CD14-positive monocyte (primary cell): ENCODE data around the gene RASA2. TPM values are rescaled to one million over a fixed set of nuclear protein-coding genes. Genes with fewer than 3 reads are reported as not detected.

Experiments
- DNase-seq, 3 donors: peaks; one replicate each; pipeline ENCODE4 v3.0.0-alpha.2; 2011 to 2022
- H2AFZ ChIP-seq: 2 replicates; pipeline ENCODE4 v1.6.0; 2012; ENCODE audit warnings: mild to moderate bottlenecking, low read depth, low read length, inconsistent platforms; ENCODE audit not compliant: insufficient read depth, poor library complexity, severe bottlenecking
- H3K27ac ChIP-seq, 2 donors: 1 replicate in 1 of 2; 2 replicates in 1 of 2; pipeline ENCODE4 v1.5.1; 2012 to 2013; ENCODE audit warnings: low read length in 2 of 2, control low read depth in 1 of 2, inconsistent platforms in 1 of 2, low read depth in 1 of 2, mild to moderate bottlenecking in 1 of 2
- H3K27me3 ChIP-seq, 2 donors: one replicate each; pipeline versions ENCODE4 v1.6.0 to v1.6.1; 2011 to 2013; ENCODE audit warnings: low read length in 2 of 2; ENCODE audit not compliant: control insufficient read depth in 2 of 2, insufficient read depth in 2 of 2
- H3K36me3 ChIP-seq, 2 donors: replicated peaks in 1 of 2; 1 replicate in 1 of 2; 2 replicates in 1 of 2; pipeline versions ENCODE4 v1.5.1 to v1.6.1; 2012 to 2013; ENCODE audit warnings: low read length in 2 of 2, control low read depth in 1 of 2, inconsistent platforms in 1 of 2, mild to moderate bottlenecking in 1 of 2; ENCODE audit not compliant: insufficient read depth in 2 of 2, control insufficient read depth in 1 of 2
- H3K4me1 ChIP-seq, 2 donors: 1 replicate in 1 of 2; 2 replicates in 1 of 2; pipeline versions ENCODE4 v1.5.1 to v1.6.1; 2012 to 2013; ENCODE audit warnings: low read length in 2 of 2, control low read depth in 1 of 2, inconsistent platforms in 1 of 2, mild to moderate bottlenecking in 1 of 2, moderate library complexity in 1 of 2; ENCODE audit not compliant: insufficient read depth in 2 of 2, control insufficient read depth in 1 of 2
- H3K4me2 ChIP-seq: replicated peaks from 2 replicates; pipeline ENCODE3; 2012; ENCODE audit warnings: low read length, moderate library complexity, mild to moderate bottlenecking; ENCODE audit not compliant: poor library complexity, severe bottlenecking; ENCODE audit errors: extremely low read depth
- H3K4me3 ChIP-seq, 3 experiments: fragments of 200-600 bp in 1 of 3; sonication (generic) in 1 of 3; replicated peaks in 1 of 3; 1 replicate in 2 of 3; 2 replicates in 1 of 3; pipeline ENCODE4 v1.5.1; 2011 to 2013; ENCODE audit warnings: low read length in 3 of 3, mild to moderate bottlenecking in 3 of 3, control low read depth in 2 of 3, low read depth in 2 of 3, inconsistent platforms in 1 of 3, moderate library complexity in 1 of 3
- H3K79me2 ChIP-seq: 2 replicates; pipeline ENCODE4 v1.6.0; 2012; ENCODE audit warnings: mild to moderate bottlenecking, control low read depth, inconsistent platforms, low read length, moderate library complexity; ENCODE audit not compliant: insufficient read depth
- H3K9ac ChIP-seq: 2 replicates; pipeline ENCODE4 v1.6.0; 2017; ENCODE audit warnings: low read length, mild to moderate bottlenecking; ENCODE audit not compliant: insufficient read depth, poor library complexity, severe bottlenecking
- H3K9me3 ChIP-seq, 2 donors: replicated peaks in 1 of 2; 1 replicate in 1 of 2; 2 replicates in 1 of 2; pipeline versions ENCODE4 v1.5.1 to v1.6.1; 2012 to 2013; ENCODE audit warnings: low read length in 2 of 2, control low read depth in 1 of 2; ENCODE audit not compliant: control insufficient read depth in 1 of 2, insufficient read depth in 1 of 2
- H4K20me1 ChIP-seq: 2 replicates; pipeline ENCODE4 v1.6.0; 2012; ENCODE audit warnings: mild to moderate bottlenecking, low read length, control low read depth, moderate library complexity; ENCODE audit not compliant: insufficient read depth
- H3K27ac Mint-ChIP-seq, 7 donors: one replicate each; pipeline ENCODE4 v1.8.0; 2020; ENCODE audit warnings: mild to moderate bottlenecking in 7 of 7, mixed read lengths in 7 of 7, moderate library complexity in 6 of 7, inconsistent platforms in 2 of 7
- H3K27me3 Mint-ChIP-seq, 3 donors: one replicate each; pipeline ENCODE4 v1.8.0; 2021 to 2022; ENCODE audit warnings: low read depth in 3 of 3, mild to moderate bottlenecking in 3 of 3, mixed read lengths in 3 of 3, moderate library complexity in 3 of 3, inconsistent platforms in 1 of 3
- H3K36me3 Mint-ChIP-seq, 2 donors: one replicate each; pipeline ENCODE4 v1.8.0; 2020; ENCODE audit warnings: mixed read lengths in 2 of 2, inconsistent platforms in 1 of 2, mild to moderate bottlenecking in 1 of 2
- H3K4me1 Mint-ChIP-seq: one replicate; pipeline ENCODE4 v1.8.0; 2020; ENCODE audit warnings: mild to moderate bottlenecking, mixed read lengths
- H3K4me3 Mint-ChIP-seq, 2 donors: one replicate each; pipeline ENCODE4 v1.8.0; 2020; ENCODE audit warnings: mild to moderate bottlenecking in 2 of 2, mixed read lengths in 2 of 2, moderate library complexity in 1 of 2
- H3K9me3 Mint-ChIP-seq, 7 donors: one replicate each; pipeline ENCODE4 v1.8.0; 2020 to 2022; ENCODE audit warnings: mixed read lengths in 7 of 7, mild to moderate bottlenecking in 6 of 7, moderate library complexity in 6 of 7, inconsistent platforms in 2 of 7
- WGBS: methylation state at CpG from one replicate; pipeline ENCODE4 v1.1.5; 2013; ENCODE audit warnings: missing lambda C conversion rate; ENCODE audit not compliant: insufficient coverage; 5-methylcytosine and 5-hydroxymethylcytosine counted together
- intact Hi-C, 2 donors: fragments of 100-400 bp; cut with micrococcal nuclease; formaldehyde crosslinking; loops; one replicate each; pipeline versions ENCODE4 v1.15.0 to v1.15.1; 2023
- polyA plus RNA-seq, 3 donors: library from polyadenylated mRNA; depleted of rRNA in 1 of 3; unstranded in 2 of 3; stranded (reverse) in 1 of 3; fragments of 300-500 nt in 2 of 3; fragments of >200 nt in 1 of 3; fragmentation: Illumina TruSeq in 2 of 3; gene quantifications; 1 replicate in 2 of 3; 2 replicates in 1 of 3; pipeline ENCODE4 v1.2.3, GENCODE V29; 2012 to 2021
- TF ChIP-seq, protein P1 (sequence below): fragments of 200-600 bp; IDR thresholded peaks from one replicate; pipeline ENCODE4 v1.8.0; 2022; ENCODE audit warnings: antibody characterized with exemption, mild to moderate bottlenecking

Gene RASA2
- polyA plus RNA-seq, 3 donors, result 7.0 to 13.5 (median 8.8) TPM

DNA sequence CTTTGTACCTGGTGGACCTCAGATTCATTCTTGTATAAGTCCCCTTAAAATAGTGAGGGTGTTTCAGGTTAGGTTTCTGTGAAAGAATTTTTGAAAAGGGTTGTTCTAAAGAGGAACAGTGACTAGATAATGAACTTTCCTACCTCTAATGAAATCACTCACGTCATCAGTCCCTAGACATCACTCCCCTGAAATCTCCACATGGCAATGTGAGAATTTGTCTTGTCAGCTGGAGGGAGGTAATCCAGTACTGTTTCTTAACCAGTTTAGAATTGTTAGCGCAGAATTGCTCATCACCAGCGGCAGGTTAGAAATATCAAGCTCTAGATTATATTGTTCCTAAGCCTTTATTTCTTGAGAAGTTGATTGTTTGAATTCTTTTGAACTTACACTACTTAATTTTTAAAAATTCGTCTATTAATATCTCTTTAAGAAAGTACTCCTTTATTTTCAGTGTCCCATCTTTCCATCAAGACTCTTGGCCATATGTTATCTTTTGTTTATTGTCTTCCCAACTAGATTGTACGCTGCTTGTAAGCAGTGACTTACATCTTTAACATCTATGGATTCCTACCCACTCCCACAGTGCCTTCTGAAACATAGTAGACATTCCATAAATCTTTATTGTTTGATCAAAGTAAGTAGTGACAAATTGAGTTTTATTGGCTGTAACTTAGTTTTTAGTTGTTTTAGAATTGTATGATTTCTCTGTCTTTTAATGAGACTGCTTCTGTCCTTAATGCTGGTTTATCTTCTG is 52.8 kb downstream of the RASA2 start:
- peaks cover 6 to 10% of the 10 kb centered on the region in 2 donors for H3K4me1 ChIP-seq
- intact Hi-C loops, result no loop called here
- H3K9me3 ChIP-seq, result peaks cover 3 to 18% of the 10 kb centered on the region in 2 donors
- no peak overlapping the region for H3K4me2 ChIP-seq
- peaks cover 17% of the 10 kb centered on the region for H3K4me1 Mint-ChIP-seq
- H3K27me3 ChIP-seq, result no peaks in the 10 kb centered on the region
- peak in 2 of 3 donors; percentile 15 to 31 for DNase-seq
- peaks cover 62 to 66% of the 10 kb centered on the region in 2 donors for H3K36me3 Mint-ChIP-seq
- H3K27ac ChIP-seq, result peak overlapping the region in 1 of 2 donors; percentile 55
- no peaks in the 10 kb centered on the region for H3K27me3 Mint-ChIP-seq
- no peak overlapping the region for H2AFZ ChIP-seq
- peaks cover 4% of the 10 kb centered on the region for H4K20me1 ChIP-seq
- H3K27ac Mint-ChIP-seq, result peak overlapping the region; percentile 30 to 87 (median 70)
- H3K9me3 Mint-ChIP-seq, result peaks cover 3 to 19% (median 11%) of the 10 kb centered on the region in 7 donors
- peaks cover 36 to 60% of the 10 kb centered on the region in 2 donors for H3K36me3 ChIP-seq
- no peak overlapping the region for H3K4me3 ChIP-seq
- no peak overlapping the region for H3K4me3 Mint-ChIP-seq
- no peak overlapping the region for H3K9ac ChIP-seq
- no peaks in the 10 kb centered on the region for H3K79me2 ChIP-seq
- no CpG with 5 or more reads among the region's 5 CpGs for WGBS
- TF ChIP-seq, protein P1, sequence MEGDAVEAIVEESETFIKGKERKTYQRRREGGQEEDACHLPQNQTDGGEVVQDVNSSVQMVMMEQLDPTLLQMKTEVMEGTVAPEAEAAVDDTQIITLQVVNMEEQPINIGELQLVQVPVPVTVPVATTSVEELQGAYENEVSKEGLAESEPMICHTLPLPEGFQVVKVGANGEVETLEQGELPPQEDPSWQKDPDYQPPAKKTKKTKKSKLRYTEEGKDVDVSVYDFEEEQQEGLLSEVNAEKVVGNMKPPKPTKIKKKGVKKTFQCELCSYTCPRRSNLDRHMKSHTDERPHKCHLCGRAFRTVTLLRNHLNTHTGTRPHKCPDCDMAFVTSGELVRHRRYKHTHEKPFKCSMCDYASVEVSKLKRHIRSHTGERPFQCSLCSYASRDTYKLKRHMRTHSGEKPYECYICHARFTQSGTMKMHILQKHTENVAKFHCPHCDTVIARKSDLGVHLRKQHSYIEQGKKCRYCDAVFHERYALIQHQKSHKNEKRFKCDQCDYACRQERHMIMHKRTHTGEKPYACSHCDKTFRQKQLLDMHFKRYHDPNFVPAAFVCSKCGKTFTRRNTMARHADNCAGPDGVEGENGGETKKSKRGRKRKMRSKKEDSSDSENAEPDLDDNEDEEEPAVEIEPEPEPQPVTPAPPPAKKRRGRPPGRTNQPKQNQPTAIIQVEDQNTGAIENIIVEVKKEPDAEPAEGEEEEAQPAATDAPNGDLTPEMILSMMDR, result no peak

DNA sequence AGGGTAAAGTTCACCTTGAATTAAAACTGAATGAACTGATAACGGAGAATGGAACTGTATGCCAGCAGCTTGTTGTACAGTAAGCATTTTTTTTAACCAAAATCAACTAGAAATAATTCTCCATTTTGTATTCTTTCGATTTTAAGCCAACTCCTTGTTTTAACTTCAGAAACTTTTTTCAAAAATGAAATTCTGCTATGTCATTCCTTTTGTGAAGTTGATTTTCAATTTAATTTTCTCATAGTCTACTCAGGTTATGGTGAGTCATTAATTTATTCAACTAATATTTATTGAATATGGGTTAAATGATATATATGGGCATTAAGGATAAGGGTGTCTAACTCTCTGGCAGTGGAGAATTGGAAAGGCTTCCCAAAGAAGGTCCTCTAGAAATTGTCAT is 53.7 kb downstream of the RASA2 start:
- H3K4me2 ChIP-seq, result no peak overlapping the region
- H3K79me2 ChIP-seq, result no peaks in the 10 kb centered on the region
- H3K27ac ChIP-seq, result no peak overlapping the region
- Mint-ChIP-seq H3K4me3 (no peak overlapping the region), H3K9me3 (peaks cover 3 to 19% (median 11%) of the 10 kb centered on the region in 7 donors), H3K36me3 (peaks cover 65 to 72% of the 10 kb centered on the region in 2 donors), H3K27ac (peak overlapping the region in 1 of 7 donors; percentile 37), H3K4me1 (peaks cover 22% of the 10 kb centered on the region), H3K27me3 (no peaks in the 10 kb centered on the region)
- no peak overlapping the region for H3K4me3 ChIP-seq
- WGBS, result no CpG with 5 or more reads among the region's 2 CpGs
- H2AFZ ChIP-seq, result no peak overlapping the region
- H3K9me3 ChIP-seq, result peaks cover 3 to 18% of the 10 kb centered on the region in 2 donors
- peaks cover 4% of the 10 kb centered on the region for H4K20me1 ChIP-seq
- no peak for DNase-seq
- no peak overlapping the region for H3K9ac ChIP-seq
- H3K4me1 ChIP-seq, result peaks cover 6 to 10% of the 10 kb centered on the region in 2 donors
- intact Hi-C loops, result no loop called here
- TF ChIP-seq, protein P1, result no peak
- peaks cover 34 to 61% of the 10 kb centered on the region in 2 donors for H3K36me3 ChIP-seq
- H3K27me3 ChIP-seq, result no peaks in the 10 kb centered on the region
